K562 (cell line): ENCODE data around the gene SLC15A3. TPM values are rescaled to one million over a fixed set of nuclear protein-coding genes. Genes with fewer than 3 reads are reported as not detected.

ENCODE experiments used
- HCFC1 ChIP-seq: IDR thresholded peaks from 2 replicates; pipeline ENCODE4 v1.6.1; 2012; ENCODE audit warnings: low read depth, low read length, improper control_type of control experiment
- POLR2B ChIP-seq: fragments of 450-650 bp; IDR thresholded peaks from 2 replicates; pipeline ENCODE4 v1.6.1; 2018; ENCODE audit warnings: low read depth; ENCODE audit not compliant: partially characterized antibody
- TBP ChIP-seq: optimal IDR thresholded peaks from 2 replicates; pipeline ENCODE3; 2011; ENCODE audit warnings: low read depth, low read length, improper control_type of control experiment
- polyA plus RNA-seq, 8 experiments: library from polyadenylated mRNA; depleted of rRNA in 4 of 8; stranded (reverse) in 5 of 8; unstranded in 3 of 8; fragments of >200 nt; fragmentation: Nextera tagmentation in 2 of 8; fragmentation: Illumina TruSeq in 1 of 8; extraction: Ambion mirVana in 2 of 8; extraction: Trizol in 1 of 8; gene quantifications; 2 replicates each; pipeline versions ENCODE4 v1.2.1 to v1.2.3, GENCODE V29; 2011 to 2014; ENCODE audit warnings: inconsistent platforms in 1 of 8, missing spikeins in 1 of 8
- total RNA-seq, 7 experiments: library from RNA; depleted of rRNA in 6 of 7; stranded (reverse); fragments of >200 nt in 6 of 7; fragmentation: Illumina TruSeq in 2 of 7; extraction: Trizol in 2 of 7; gene quantifications; 2 replicates each; pipeline versions ENCODE4 v1.2.1 to v1.2.3, GENCODE V29; 2011 to 2021; ENCODE audit warnings: low replicate concordance in 1 of 7
- TF ChIP-seq, protein P1 (sequence below): fragments of 150-350 bp; IDR thresholded peaks from 2 replicates; pipeline ENCODE4 v1.6.1; 2014; ENCODE audit warnings: low read depth, mild to moderate bottlenecking, low read length, borderline replicate concordance
- TF ChIP-seq, protein P2 (sequence below): fragments of 250-450 bp; sonication (Bioruptor Pico); IDR thresholded peaks from 2 replicates; pipeline ENCODE4 v1.8.0; 2021; ENCODE audit warnings: moderate library complexity, mild to moderate bottlenecking, inconsistent platforms
- TF ChIP-seq, protein P3 (sequence below): fragments of 450-650 bp; IDR thresholded peaks from 2 replicates; pipeline ENCODE4 v1.6.1; 2016; ENCODE audit warnings: mild to moderate bottlenecking, moderate library complexity
- TF ChIP-seq, protein P4 (sequence below): fragments of 250-450 bp; sonication (Bioruptor Pico); IDR thresholded peaks from 2 replicates; pipeline ENCODE4 v1.5.0; 2021; ENCODE audit warnings: mild to moderate bottlenecking, moderate library complexity

SLC15A3 gene
- total and polyA plus RNA-seq, 9 of the 15 experiments (the other 6 are each of a cell fraction or from before 2014, with no cell fraction given), result 0.07 to 0.27 TPM; not detected in 7

DNA sequence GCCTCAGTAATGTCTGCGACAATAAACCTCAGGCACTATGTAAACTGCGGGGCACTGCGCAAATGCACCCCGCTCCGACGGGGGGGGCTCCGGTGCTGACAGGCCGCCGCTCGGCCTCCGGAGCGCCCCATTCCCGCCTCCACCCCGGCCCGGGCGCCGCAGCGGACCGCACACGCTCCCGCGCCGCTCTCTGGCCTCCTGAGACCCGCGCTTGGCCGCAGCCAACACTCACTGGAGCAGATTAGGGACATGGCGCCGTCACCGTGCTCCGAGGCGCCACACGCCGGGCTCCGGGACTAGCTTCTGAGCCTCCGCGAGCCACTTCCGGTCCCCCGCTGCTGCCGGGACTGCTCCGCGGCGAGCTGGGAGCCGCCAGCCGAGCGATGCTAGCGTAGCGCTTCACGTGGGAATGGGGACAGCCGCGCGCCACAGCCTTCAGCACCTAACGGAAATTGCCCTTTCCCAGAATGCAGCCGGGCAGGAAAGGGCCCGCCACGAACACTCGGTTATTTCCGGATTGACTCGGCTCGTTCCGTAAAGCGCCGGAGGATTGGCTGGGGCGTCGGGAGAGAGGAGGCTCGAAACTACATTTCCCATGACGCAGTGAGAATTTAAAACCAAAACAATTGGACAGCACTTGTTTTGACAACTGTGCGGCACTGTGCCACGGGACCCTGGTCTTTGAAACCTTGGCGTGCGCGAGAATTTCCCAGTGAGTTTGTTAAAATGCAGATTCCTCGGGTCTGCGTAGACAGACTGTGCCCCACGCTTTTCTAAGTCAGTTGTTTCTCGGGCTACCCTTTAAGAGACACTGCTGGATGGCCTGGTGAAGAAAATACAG, 45.6 kb downstream of the SLC15A3 start, which contains the start of gene PRPF19 (continued):
- TF ChIP-seq, protein P1, sequence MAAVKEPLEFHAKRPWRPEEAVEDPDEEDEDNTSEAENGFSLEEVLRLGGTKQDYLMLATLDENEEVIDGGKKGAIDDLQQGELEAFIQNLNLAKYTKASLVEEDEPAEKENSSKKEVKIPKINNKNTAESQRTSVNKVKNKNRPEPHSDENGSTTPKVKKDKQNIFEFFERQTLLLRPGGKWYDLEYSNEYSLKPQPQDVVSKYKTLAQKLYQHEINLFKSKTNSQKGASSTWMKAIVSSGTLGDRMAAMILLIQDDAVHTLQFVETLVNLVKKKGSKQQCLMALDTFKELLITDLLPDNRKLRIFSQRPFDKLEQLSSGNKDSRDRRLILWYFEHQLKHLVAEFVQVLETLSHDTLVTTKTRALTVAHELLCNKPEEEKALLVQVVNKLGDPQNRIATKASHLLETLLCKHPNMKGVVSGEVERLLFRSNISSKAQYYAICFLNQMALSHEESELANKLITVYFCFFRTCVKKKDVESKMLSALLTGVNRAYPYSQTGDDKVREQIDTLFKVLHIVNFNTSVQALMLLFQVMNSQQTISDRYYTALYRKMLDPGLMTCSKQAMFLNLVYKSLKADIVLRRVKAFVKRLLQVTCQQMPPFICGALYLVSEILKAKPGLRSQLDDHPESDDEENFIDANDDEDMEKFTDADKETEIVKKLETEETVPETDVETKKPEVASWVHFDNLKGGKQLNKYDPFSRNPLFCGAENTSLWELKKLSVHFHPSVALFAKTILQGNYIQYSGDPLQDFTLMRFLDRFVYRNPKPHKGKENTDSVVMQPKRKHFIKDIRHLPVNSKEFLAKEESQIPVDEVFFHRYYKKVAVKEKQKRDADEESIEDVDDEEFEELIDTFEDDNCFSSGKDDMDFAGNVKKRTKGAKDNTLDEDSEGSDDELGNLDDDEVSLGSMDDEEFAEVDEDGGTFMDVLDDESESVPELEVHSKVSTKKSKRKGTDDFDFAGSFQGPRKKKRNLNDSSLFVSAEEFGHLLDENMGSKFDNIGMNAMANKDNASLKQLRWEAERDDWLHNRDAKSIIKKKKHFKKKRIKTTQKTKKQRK, result no peak
- peak; percentile 83 for TF ChIP-seq TBP
- TF ChIP-seq, protein P2, sequence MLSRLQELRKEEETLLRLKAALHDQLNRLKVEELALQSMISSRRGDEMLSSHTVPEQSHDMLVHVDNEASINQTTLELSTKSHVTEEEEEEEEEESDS (CRISPR knock-in tag), result no peak
- TF ChIP-seq, protein P3, sequence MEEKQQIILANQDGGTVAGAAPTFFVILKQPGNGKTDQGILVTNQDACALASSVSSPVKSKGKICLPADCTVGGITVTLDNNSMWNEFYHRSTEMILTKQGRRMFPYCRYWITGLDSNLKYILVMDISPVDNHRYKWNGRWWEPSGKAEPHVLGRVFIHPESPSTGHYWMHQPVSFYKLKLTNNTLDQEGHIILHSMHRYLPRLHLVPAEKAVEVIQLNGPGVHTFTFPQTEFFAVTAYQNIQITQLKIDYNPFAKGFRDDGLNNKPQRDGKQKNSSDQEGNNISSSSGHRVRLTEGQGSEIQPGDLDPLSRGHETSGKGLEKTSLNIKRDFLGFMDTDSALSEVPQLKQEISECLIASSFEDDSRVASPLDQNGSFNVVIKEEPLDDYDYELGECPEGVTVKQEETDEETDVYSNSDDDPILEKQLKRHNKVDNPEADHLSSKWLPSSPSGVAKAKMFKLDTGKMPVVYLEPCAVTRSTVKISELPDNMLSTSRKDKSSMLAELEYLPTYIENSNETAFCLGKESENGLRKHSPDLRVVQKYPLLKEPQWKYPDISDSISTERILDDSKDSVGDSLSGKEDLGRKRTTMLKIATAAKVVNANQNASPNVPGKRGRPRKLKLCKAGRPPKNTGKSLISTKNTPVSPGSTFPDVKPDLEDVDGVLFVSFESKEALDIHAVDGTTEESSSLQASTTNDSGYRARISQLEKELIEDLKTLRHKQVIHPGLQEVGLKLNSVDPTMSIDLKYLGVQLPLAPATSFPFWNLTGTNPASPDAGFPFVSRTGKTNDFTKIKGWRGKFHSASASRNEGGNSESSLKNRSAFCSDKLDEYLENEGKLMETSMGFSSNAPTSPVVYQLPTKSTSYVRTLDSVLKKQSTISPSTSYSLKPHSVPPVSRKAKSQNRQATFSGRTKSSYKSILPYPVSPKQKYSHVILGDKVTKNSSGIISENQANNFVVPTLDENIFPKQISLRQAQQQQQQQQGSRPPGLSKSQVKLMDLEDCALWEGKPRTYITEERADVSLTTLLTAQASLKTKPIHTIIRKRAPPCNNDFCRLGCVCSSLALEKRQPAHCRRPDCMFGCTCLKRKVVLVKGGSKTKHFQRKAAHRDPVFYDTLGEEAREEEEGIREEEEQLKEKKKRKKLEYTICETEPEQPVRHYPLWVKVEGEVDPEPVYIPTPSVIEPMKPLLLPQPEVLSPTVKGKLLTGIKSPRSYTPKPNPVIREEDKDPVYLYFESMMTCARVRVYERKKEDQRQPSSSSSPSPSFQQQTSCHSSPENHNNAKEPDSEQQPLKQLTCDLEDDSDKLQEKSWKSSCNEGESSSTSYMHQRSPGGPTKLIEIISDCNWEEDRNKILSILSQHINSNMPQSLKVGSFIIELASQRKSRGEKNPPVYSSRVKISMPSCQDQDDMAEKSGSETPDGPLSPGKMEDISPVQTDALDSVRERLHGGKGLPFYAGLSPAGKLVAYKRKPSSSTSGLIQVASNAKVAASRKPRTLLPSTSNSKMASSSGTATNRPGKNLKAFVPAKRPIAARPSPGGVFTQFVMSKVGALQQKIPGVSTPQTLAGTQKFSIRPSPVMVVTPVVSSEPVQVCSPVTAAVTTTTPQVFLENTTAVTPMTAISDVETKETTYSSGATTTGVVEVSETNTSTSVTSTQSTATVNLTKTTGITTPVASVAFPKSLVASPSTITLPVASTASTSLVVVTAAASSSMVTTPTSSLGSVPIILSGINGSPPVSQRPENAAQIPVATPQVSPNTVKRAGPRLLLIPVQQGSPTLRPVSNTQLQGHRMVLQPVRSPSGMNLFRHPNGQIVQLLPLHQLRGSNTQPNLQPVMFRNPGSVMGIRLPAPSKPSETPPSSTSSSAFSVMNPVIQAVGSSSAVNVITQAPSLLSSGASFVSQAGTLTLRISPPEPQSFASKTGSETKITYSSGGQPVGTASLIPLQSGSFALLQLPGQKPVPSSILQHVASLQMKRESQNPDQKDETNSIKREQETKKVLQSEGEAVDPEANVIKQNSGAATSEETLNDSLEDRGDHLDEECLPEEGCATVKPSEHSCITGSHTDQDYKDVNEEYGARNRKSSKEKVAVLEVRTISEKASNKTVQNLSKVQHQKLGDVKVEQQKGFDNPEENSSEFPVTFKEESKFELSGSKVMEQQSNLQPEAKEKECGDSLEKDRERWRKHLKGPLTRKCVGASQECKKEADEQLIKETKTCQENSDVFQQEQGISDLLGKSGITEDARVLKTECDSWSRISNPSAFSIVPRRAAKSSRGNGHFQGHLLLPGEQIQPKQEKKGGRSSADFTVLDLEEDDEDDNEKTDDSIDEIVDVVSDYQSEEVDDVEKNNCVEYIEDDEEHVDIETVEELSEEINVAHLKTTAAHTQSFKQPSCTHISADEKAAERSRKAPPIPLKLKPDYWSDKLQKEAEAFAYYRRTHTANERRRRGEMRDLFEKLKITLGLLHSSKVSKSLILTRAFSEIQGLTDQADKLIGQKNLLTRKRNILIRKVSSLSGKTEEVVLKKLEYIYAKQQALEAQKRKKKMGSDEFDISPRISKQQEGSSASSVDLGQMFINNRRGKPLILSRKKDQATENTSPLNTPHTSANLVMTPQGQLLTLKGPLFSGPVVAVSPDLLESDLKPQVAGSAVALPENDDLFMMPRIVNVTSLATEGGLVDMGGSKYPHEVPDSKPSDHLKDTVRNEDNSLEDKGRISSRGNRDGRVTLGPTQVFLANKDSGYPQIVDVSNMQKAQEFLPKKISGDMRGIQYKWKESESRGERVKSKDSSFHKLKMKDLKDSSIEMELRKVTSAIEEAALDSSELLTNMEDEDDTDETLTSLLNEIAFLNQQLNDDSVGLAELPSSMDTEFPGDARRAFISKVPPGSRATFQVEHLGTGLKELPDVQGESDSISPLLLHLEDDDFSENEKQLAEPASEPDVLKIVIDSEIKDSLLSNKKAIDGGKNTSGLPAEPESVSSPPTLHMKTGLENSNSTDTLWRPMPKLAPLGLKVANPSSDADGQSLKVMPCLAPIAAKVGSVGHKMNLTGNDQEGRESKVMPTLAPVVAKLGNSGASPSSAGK, result peak; percentile 59
- TF ChIP-seq HCFC1, result peak; percentile 93
- TF ChIP-seq, protein P4, sequence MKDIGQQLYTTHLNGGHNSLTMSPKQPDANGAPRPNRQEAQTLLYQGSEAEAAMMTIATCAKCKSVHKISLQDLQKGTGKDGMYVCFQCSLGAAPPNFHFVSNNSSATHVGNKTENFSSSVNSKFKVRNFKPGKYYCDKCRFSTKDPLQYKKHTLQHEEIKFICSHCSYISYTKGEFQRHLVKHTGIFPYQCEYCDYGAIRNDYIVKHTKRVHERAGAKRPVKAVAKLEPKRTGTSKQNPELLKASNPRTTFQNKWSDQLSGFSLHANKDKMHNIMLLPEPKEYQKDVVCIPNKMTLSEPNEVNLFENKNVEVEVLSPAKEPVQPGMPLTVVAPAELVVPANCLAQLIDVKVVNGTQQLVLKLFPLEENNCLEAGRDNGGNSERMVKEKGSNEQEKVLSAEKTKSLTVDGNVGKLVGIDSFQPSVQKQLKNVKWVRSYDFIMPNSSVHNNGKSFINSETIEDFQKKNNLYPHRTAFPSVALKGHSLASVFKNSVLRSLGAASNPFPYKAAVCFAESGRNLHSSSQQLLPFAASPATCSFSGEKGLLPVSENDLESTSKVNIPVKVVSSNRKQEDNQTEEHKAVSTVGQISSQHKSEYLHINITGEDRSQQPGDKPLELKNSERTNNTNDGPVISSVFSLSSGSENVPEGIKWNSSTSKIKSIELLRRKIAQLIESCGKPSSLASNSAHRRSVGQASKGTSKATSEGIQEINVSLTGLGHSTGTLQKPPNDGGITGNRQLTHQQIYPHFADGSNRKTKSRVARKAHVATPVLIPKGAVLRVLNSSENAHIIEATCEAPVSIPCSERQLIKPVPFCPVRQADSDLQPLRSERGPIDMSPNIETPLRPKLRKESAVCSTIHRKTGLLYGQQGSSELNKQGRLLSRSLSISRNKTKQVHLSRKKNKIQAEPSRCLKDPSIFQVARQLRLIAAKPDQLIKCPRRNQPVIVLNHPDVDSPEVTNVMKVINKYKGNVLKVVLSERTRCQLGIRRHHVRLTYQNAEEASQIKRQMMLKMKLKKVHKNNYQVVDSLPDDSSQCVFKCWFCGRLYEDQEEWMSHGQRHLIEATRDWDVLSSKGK (CRISPR knock-in tag), result no peak
- TF ChIP-seq POLR2B, result peak; percentile 80
